GM18870 (cell line): ENCODE measurements around the gene IZUMO1.

Source experiments
- ATAC-seq: cut with Tn5 transposase; IDR thresholded peaks from one replicate; pipeline ENCODE4 v1.9.1; 2021; ENCODE audit warnings: moderate library complexity; ENCODE audit not compliant: unreplicated experiment

The IZUMO1 gene

DNA sequence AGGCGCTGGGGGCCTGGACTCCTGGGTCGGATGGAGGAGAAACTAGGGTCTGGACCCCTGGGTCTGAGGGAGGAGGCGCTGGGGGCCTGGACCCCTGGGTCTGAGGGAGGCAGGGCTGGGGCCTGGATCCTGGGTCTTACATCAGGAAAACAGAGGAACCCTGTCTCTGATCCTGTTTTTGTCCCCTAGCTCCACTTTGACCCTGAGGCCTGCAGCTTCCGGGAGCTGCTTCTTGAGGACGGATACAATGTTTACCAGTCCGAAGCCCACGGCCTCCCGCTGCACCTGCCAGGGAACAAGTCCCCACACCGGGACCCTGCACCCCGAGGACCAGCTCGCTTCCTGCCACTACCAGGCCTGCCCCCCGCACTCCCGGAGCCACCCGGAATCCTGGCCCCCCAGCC is 11.0 kb upstream of the IZUMO1 start:
- no peak for ATAC-seq

DNA sequence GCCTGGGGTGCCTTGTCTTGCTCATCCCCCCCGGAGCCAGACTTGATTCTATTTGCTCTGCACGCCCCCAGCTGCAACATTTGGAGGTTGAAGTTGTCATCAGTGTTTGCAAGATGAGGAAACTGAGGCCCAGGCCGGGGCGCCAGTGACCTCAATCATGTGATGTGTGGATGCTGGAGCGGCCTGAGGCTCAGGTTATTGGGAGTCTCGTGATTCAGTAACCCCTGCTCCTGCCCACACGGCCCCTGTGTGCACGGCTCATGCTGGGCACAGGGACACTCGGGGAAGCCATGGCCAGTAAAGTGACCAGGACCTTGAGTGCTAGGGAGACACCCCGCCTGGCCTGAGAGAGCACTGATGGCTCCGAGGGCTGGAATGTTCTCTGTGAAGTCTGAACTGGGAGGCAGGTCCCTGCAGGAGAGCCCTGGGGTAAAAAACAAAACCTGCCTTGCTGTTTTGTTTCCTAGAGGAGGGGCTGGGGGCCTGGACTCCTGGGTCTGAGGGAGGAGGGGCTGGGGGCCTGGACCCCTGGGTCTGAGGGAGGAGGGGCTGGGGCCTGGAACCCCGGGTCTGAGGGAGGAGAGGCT is 10.5 kb upstream of the IZUMO1 start:
- ATAC-seq, result no peak

GRCh38 chr19:48756686-48757085 is 10.0 kb upstream of the IZUMO1 start:
- no peak for ATAC-seq

- ATAC-seq, result no peak
Measured at GRCh38 chr19:48756212-48756611, 9.5 kb upstream of the IZUMO1 start.

- ATAC-seq, result no peak
Measured at GRCh38 chr19:48755787-48756186, 9.1 kb upstream of the IZUMO1 start.

DNA sequence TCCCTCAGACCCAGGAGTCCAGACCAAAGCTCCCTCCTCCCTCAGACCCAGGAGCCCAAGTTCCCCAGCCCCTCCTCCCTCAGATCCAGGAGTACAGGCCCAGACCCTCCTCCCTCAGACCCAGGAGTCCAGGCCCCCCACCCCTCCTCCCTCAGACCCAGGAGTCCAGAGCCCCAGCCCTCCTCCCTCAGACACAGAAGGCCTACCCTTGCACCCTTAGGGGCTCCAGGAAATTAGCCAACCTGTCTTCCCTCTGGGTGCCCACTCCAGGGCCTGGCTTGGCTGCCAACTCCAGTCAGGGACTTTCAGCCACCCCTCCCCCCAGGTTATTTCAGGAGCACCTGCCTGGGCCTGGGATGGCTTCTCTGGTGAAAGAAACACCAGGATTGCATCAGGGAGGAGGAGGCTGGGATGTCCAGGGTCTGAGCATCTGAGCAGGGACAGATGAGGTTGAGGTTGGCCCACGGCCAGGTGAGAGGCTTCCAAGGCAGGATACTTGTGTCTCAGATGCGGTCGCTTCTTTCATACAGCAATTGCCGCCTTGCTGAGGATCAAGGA is 8.5 kb upstream of the IZUMO1 start, which contains the start of gene FGF21:
Gene FGF21 (plus strand): TSS at position 441 of the 558 bp plus-strand sequence. CDS start 713 bp downstream, outside the sequence.
- no peak for ATAC-seq

GRCh38 chr19:48752496-48753365 is 6.0 kb upstream of the IZUMO1 start, which contains the start of gene FUT1:
FUT1 (minus strand) TSS chr19:48752641; CDS start chr19:48751281, 1,360 bp downstream.
- no peak for ATAC-seq

- no peak for ATAC-seq
Measured at GRCh38 chr19:48751845-48752495, 5.3 kb upstream of the IZUMO1 start.

- ATAC-seq, result no peak
Measured at GRCh38 chr19:48750771-48751504, 4.2 kb upstream of the IZUMO1 start.

DNA sequence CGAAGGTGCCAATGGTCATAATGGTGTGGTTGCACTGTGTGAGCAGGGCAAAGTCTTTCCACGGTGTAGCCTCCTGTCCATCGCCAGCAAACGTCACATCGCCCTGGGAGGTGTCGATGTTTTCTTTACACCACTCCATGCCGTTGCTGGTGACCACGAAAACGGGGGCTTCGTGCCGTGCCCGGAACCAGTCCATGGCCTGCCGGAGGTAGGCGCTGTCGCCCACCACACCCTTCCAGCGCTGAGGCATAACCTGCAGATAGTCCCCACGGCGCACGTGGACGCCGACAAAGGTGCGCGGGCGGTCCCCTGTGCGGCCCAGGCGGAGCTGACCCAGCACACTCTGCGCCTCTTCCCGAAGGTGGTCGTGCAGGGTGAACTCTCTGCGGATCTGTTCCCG is 3.6 kb upstream of the IZUMO1 start:
- no peak for ATAC-seq

GRCh38 chr19:48749571-48750198 is 3.0 kb upstream of the IZUMO1 start:
- ATAC-seq, result no peak

- no peak for ATAC-seq
Measured at GRCh38 chr19:48746110-48746509, 599 bp downstream of the IZUMO1 start.

DNA sequence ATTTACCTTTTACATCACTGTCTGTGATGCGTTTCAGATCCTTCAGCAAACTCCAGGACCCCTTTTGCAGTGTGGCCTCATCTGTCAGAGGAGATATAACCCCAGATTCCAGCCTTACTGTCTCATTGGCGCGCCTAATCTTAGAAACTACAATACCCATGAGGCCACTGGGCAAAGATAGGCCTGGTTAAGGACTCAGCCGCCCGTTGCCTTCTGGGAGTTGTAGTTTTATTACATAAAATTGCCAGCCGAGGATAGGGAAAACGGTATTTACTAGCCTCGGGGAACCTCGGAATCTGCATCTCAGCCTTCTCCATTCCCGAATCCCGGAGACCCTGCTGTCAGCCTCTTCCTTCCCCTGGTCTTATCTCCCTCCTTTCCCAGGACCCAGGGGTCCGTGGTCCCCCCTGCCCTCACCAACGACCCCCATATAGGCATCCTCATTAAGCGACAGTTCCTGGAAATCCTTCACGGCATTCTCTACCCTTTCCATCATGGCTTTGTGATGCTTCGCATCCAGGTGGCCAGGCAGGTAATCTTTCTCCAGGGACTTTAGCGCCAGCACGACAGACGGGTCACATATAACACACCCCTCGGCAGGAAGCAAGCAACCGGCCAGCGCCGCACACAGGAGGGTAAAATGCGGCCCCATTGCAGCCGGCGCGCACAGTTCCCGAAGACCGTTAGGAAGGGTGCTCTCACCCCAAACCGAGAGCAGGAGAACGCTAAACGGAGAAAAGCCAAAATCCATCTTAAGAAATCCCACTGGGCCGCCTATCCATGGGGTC is 1.3 kb downstream of the IZUMO1 start:
- no peak for ATAC-seq

GRCh38 chr19:48742096-48742495 is 4.6 kb downstream of the IZUMO1 start:
- ATAC-seq, result no peak

DNA sequence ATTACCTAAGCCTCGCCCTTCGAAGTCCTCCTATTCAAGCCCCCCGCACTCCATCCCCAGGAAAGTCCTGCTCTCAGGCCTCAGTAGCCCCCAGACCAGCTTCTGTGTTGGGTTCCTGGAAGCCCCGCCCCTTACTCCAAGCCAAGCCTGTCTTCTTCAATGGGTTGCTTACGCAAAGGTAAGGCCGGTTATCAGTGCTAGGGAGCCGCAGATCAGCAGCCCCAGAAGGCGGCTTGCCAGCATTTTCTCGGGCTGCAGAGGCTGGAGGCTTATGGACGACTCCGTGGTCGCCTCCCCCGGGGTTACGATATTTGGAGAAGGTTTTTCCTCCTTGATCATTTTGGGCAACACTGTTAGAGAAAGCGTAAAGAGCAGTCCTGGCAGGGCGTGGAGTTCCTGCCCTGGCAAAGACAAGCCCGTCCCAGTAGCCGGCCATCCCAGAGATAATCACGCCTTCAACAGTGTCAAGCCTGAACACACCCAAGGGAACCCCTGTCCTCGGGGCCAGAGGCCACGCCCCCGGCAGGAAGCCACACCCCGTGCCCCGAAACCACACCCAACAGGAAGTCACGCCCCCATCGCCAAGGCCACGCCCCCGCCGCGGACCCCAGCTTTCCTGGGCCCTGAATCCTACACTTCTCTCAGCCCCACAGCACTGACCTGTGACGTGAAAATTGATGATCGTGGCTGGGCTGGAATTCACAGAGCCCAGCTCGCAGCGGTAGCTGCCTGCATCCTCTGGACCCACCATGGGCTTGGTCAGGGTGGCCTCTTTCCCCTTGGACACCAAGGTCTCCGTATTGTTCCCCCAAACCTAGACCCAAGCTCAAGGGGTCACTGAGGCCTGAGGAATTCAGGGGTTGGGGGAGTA is 5.3 kb downstream of the IZUMO1 start:
- no peak for ATAC-seq

DNA sequence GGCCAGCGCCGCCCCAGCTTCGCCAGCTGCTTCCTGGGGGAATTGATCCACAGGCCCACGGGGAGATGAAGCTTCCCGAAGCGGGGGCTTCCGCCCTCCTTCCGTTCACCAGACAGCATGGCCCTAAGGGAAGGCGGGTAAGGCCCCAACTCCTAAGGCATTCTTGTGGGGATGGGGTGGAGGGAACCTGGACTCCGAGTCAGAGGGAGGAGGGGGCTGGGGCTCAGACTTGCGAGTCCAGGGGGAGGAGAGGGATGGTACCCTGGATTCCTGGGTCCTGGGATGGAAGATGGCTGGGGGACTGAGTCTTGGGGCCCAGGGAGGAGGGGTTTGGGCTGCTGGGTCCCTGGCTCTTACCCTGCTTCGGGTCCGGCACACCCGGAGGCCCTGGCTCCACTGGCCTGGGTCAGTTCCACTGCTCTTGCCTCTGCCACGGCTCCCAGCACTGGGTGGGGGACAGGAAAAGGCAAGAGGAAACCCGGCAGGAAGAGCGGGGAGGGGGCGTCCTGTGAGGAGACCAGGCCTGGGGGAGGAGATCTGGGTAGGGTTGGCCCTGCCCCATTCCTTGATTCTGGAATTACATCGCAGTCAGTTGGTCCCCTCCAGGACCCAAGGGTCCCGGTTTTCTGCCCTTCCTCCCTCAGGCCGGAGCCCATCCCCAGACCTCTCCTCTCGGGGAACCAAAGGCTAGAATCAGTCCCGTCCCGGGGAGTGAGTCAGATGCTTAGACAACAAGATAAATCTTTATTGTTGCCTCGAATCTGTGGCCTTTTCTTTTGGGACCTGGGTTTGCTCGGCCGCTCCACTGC is 6.3 kb downstream of the IZUMO1 start, which contains the start of gene RASIP1:
Gene RASIP1 (minus strand): TSS at position 447 of the 809 bp plus-strand sequence. CDS start 328 bp downstream, at position 119.
- no peak for ATAC-seq

DNA sequence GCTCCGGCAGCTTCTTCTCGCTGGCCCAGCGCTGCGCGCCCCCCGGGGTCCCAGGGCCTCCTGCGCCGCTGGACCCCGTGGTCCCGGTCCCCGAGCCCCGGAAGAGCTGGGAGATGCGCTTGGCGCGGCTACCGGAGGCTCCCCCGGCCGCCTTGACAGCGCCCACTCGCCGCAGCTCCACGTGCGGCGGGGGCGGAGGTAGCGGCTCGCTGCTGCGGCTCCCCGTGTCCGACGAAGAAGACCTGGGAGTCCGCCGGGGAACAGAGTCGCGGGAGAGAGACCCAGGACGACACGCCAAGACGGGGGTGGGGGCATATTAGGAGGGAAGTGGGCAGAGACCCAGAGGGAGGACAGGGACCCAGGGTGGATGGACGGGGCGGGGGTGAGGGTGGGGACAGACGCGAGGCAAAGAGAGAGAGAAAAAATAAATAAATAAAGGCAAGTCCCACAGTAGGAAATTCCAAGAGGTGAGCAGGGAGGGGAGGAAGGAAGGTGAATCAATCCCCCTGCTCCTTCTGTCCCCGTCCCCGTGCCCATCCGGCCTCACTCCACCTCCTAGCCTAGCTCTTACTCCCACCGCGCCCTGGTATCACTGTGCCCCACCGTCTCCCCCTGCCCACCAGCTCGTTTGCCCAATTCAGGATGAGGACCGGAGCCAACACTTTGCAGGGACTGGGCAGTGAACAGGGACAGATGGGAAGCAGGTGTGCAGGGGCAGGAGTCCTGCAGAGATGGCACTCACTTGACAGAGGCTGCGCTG is 7.1 kb downstream of the IZUMO1 start:
- ATAC-seq, result no peak
